HG02642 (cell line): ENCODE results near the gene PPP1R9B.

Source experiments
- ATAC-seq: cut with Tn5 transposase; IDR thresholded peaks from one replicate; pipeline ENCODE4 v1.9.1; 2021; ENCODE audit warnings: mild to moderate bottlenecking; ENCODE audit not compliant: unreplicated experiment, poor library complexity

The PPP1R9B gene

DNA sequence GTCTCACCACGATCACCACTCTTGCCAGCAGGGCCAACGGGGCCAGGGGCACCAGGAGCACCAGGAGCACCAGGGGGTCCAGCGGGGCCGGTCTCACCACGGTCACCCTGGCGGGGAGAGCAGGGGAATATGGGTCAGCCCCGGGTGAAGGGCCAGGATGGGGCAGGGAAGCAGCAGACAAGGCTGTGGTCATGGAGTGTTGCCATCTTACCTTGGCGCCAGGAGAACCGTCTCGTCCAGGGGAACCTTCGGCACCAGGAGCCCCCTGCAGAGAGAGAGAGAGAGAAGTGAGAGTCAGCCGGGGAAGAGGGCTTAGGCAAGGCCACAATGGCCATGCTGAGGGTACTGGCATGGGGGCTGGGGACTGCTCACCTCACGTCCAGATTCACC lies 38.0 kb upstream of the PPP1R9B start:
- no peak for ATAC-seq

DNA sequence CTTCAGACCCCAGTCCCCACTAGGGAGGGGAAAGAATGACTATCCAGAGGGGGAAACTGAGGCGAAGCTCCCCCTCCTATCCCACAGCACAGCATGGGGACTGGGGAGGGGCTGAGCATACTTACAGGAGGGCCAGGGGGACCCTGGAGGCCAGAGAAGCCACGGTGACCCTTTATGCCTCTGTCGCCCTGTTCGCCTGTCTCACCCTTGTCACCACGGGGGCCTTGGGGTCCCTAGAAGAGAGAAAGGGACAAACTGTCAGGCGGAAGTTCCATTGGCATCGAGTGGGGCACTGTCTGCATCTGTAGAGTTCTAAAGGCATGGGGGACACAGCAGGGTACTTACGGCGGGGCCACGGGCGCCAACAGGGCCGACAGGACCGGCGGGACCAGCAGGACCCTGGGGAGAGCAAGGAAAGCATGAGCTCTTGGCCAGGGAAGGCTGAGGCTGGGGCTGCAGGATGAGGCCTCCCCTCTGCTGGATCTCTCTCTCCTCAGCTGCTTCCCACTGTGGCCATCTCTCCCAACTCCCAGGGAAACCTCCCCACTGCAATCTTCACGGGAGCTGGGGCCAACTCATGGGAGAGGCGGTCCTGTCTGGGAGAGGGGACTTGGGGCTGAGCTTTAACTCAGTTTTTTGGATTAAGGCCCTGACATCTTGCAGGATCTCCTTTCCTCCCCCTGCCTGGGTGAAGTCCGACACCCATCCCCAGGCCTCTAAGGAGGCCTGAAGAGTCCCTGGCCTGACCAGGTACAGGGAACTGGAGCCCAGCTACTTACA lies 37.5 kb upstream of the PPP1R9B start:
- no peak for ATAC-seq

DNA sequence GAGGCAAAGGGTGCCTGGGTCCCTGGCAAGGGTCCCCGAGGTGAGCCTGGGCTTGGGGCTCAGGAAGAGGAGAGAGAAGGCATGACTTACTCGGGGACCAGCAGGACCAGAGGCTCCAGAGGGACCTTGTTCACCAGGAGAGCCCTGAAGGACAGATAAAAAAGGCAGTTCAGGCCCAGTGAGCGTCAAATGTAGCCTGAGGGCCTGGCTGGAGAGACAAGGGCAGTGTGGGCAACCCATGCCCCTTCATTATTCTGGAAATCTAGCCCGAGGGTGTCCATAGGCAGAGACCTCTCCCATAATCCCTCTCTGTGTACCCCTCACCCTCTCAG lies 36.9 kb upstream of the PPP1R9B start:
- no peak for ATAC-seq

DNA sequence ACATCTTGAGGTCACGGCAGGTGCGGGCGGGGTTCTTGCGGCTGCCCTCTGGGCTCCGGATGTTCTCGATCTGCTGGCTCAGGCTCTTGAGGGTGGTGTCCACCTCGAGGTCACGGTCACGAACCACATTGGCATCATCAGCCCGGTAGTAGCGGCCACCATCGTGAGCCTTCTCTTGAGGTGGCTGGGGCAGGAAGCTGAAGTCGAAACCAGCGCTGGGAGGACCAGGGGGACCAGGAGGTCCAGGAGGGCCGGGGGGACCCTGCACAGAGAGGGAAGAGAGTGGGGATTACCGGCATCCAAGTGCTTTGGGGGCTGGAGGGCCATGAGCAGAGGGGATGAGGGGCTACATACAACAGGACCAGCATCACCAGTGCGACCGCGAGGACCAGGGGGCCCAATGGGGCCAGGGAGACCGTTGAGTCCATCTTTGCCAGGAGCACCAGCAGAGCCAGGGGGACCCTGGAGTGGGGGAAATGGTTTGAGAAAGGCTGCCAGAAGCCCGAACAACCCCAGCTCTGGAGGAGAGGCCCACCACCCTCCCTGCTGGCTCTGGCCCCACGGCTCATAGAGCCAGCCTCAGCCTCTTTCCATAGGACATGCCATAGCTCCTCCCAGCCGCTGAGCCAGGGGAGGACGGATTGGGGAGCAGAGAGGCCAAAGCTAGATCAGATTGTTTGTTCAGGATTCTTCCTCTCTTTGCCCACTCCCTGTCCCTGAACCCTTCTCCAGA lies 36.4 kb upstream of the PPP1R9B start:
- ATAC-seq = no peak

DNA sequence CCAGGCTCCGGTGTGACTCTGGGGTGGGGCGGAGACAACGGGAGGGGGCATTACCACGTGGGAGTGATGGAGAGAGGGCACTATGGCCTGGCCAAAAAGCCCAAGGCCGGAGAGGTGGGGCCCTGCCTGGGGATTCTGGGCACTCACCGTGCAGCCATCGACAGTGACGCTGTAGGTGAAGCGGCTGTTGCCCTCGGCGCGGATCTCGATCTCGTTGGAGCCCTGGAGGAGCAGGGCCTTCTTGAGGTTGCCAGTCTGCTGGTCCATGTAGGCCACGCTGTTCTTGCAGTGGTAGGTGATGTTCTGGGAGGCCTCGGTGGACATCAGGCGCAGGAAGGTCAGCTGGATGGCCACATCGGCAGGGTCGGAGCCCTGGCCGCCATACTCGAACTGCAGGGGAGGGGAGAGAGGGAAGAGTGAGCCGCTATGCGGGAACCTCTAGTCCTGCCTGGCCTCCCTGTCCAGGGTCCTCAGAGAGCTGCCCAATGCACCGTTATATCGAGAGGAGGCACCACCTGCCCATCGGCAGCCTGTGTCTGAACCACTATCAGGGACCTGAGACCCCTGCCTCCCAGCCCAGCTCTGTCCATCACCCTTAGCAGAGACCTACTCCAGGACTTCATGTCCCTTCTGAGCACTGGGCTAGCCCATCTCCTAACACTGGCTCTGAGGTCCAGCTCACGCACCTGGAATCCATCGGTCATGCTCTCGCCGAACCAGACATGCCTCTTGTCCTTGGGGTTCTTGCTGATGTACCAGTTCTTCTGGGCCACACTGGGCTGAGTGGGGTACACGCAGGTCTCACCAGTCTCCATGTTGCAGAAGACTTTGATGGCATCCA lies 35.4 kb upstream of the PPP1R9B start:
- ATAC-seq = no peak

DNA sequence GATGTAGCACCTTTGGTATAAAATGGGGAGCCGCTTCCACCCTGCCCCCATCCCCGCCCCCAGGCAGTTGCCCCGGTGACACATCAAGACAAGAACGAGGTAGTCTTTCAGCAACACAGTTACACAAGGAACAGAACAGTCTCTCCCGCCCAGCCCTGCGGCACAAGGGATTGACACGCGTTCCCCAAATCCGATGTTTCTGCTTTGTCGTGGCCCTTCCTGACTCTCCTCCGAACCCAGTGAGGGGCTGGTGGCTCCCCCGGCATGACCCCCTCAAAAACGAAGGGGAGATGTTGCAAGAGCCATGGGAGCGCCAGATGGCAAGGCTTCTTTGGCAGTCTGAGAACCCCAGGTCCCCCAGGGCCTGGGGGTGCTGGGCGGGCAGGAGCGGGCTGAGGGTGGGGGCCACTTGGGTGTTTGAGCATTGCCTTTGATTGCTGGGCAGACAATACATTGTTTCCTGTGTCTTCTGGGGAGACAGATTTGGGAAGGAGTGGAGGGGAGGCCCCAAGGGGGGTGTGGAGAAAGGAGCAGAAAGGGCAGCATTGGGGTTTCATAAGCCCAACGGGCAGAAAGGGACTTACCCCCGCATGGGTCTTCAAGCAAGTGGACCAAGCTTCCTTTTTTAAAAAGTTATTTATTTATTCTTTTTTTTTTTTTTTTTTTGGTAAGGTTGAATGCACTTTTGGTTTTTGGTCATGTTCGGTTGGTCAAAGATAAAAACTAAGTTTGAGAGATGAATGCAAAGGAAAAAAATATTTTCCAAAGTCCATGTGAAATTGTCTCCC lies 34.3 kb upstream of the PPP1R9B start:
- no peak for ATAC-seq

DNA sequence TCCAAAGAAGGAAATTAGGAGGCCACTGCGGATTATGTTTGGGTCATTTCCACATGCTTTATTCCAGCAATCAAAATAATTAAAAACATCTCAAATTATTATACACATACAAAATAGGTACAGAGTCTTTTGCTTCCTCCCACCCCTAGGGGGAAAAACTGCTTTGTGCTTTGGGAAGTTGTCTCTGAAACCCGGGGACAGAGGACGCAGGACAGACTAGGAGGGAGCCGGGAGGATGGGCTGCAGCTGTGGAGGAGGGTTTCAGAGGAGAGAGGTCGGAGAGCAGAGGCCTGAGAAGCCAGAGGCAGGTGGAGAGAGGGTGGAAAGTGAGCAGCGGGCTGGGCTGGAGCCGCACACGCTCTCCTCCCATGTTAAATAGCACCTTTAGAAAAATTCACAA lies 33.6 kb upstream of the PPP1R9B start:
- no peak for ATAC-seq

DNA sequence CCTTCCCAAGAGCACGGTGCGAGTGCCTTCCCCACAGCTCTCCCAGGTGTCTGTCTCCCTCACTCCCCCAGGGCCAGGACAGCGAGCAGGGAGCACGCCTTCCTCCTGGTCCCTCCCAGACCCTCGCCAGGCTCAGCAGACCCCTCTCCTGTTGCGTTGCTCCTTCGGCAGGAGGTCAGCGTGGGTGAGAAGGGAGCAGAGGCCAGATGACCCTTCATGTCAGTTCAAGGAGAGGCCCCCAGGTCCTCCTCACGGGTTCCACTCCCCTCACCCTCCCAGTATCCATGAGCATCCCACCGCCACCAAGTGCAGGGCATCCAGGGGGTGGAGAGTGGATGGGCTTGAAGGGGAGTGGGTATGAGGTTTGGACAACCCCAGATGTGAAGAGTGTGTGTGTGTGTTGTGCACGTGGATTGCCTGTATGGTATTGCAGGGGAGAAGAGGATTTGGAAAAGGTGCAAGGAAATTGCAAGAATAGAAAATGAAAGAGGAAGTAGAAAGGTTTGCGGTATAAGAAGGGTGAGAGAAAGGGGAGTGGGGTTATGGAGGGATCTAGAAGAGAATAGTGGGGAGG lies 33.0 kb upstream of the PPP1R9B start:
- ATAC-seq = no peak

GRCh38 chr17:50182783-50183420 lies 32.4 kb upstream of the PPP1R9B start:
- no peak for ATAC-seq

DNA sequence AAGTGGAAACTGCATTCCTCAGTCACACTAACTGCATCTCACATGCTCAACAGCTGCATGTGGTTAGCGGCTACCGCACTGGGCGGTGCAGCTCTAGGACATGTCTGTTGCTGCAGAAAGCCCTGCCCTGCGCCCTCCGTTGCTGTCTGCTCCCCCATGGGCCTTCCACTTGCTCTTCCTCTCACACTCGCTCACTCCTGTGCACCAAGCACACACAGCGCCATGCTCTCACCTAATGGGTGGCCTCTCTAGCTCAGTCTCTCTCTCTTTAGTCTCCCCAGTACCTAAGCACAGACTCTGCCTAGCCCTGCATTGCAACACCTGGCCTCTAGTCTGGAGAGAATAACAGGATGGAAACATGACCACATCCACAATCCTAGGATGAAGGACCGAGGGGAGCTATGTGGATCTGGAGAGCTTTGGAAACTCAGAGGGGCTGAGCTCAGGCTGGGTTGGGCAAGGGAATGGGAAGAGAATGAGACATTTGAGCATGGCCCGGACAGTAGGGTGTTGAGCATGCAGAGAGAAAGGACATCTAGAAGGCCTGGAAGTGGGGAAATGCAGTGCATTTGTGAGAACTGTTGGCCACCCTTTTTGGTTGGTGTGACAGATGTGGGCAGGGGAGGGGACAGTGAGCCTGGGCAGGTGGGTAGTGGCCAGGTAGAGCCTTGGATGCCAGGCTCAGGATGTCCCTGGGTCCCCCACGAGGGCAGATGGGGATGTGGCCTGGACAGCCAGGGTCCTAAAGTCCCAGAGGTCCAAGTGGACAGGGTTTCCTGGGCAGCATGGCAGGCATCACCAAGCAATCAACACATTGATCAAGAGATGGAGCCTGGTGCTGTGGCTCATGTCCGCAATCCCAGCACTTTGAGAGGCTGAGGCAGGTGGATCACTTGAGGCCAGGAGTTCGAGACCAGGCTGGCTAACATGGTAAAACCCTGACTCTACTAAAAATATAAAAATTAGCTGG lies 31.4 kb upstream of the PPP1R9B start:
- ATAC-seq = no peak

- ATAC-seq = no peak
These were observed 30.7 kb upstream of the PPP1R9B start for GRCh38 chr17:50181144-50181543.

DNA sequence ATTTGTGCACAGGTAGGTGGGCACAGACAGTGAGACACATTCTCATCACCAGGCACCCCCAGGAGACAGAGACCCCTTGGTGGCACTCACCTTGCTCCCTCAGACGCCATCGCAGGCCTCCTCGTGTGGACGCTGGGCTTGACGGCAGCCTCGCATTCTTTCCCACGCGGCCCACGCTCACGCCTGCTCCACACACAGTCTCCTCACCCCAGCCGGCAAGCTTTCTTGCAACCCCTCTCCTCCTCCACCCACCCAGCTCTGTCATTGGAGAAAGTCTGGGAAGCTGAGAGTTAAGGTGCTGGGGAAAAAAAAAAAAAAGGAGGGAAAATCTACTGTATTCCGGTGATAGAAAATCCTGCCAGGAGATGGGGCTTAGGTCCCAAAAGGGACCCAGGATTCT lies 30.1 kb upstream of the PPP1R9B start:
- ATAC-seq = no peak

- no peak for ATAC-seq
These were observed 29.6 kb upstream of the PPP1R9B start for GRCh38 chr17:50180111-50180510.

DNA sequence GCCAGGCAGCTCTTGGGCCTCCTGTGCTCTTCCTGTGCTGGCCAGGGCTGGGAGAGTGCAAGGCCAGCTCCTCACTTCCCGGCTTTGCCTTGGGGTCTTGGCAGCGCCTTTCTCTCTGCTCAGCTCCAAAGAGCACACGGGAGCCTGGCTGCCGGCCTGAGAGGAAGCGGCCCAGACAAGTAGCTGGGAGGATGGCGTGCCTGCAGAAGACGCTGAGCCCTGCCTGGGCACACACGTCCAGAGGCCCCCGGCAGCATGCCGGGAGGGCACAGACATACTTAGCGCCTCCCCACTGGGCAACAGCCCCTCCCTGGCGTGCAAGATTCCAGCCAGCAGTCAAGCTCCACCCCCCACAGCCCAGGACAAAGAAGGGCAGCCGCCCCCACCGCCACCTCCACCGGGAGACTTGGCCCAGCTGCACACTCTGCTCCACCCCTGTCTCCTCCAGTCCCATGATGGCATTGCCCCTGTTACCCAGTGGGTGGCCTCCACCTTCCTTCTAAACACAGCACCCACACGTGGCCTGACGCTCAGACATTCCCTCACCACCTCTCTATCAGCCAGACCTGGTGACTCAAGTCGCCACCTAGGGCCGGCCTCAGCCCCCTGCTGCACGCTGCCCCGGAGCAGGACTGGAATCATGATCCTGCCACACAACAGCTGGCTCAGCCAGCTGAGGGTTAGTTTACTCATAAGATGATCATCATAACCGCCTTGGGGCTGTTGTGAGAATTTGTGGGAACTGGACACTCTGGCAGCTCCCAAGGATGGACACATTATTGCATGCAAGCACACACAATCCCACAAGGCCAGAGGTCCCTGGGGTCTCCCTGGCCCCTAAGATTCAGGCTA lies 27.7 kb upstream of the PPP1R9B start:
- peak; percentile 69 for ATAC-seq

DNA sequence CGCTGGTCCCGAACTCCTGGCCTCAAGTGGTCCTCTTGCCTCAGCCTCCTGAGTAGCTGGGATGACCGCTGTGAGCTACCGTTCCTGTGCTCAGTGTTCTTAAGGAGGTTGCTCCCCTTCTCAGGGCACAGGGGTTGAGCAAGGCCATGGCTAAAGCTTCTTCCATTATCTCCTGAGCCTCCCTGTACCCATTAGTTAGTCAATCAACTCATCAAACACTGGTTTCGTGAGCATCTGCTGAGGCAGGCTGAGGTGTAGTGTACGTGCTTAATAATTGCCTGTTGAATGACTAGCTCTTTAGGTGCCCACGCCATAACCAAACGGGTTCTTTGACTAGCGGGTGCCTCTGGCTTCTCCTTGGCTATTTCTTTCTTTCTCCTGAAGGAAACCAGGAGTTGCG lies 27.0 kb upstream of the PPP1R9B start:
- no peak for ATAC-seq

- ATAC-seq = no peak
These were observed 26.3 kb upstream of the PPP1R9B start for GRCh38 chr17:50176559-50177357.
